Measurements from ENCODE around the gene CDC26. TPM values are rescaled to one million over a fixed set of nuclear protein-coding genes. Genes with fewer than 3 reads are reported as not detected.

Gene CDC26
- total RNA-seq, 1 donor = 61.3 TPM

DNA sequence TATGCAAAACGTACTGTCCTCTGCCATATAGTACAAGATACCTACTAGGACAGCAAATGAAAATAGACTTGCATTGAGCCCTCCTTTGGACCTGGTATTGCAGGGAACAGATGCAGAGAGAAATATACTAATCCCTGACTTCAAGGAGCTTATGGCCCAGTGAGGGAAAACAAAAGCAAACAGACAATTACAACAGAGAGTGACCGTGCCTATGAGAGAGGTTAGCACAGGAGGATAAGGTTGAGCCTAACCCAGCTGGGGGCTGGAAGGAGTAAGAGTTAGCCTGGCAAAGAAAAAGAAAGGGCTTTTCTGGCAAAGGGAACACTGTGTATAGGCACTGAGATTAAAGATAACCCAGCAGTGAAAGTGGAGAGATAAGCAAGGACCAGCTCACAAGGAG, 5.5 kb downstream of the CDC26 start:
- no peak overlapping the region for H3K4me3 ChIP-seq (ENCODE audit: low read depth, low read length)
- TF ChIP-seq, protein P1, sequence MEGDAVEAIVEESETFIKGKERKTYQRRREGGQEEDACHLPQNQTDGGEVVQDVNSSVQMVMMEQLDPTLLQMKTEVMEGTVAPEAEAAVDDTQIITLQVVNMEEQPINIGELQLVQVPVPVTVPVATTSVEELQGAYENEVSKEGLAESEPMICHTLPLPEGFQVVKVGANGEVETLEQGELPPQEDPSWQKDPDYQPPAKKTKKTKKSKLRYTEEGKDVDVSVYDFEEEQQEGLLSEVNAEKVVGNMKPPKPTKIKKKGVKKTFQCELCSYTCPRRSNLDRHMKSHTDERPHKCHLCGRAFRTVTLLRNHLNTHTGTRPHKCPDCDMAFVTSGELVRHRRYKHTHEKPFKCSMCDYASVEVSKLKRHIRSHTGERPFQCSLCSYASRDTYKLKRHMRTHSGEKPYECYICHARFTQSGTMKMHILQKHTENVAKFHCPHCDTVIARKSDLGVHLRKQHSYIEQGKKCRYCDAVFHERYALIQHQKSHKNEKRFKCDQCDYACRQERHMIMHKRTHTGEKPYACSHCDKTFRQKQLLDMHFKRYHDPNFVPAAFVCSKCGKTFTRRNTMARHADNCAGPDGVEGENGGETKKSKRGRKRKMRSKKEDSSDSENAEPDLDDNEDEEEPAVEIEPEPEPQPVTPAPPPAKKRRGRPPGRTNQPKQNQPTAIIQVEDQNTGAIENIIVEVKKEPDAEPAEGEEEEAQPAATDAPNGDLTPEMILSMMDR (IDR thresholded peaks at IDR 0.05; ENCODE audit: insufficient read depth, low read depth, low read length) = no peak

DNA sequence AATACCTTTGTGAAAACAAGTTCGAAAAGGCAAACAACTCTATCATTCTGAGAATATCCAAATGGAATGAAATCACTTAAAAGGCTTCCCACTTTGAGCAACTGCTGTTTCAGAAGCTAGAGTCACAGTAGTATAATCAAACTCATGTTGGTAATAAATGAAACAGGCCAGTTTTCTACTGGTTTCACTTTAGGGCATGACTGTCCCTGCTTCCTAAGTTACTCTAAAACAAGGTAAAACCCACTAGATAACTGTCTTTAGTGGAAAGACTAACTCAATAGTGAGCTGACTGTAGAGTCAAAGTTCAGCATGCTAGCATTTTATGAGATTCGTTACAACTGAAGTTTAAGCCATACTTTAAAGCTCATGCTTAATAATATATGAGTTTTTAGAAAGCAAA, 6.0 kb downstream of the CDC26 start:
- no peak for DNase-seq (ENCODE audit: low read depth)
- H3K4me3 ChIP-seq (ENCODE audit: low read depth, low read length) = no peak overlapping the region
- TF ChIP-seq, protein P1 (IDR thresholded peaks at IDR 0.05; ENCODE audit: insufficient read depth, low read depth, low read length) = no peak

More for the DNA sequence above, 5.5 kb downstream of the CDC26 start:
- DNase-seq (ENCODE audit: low read depth) = no peak

DNA sequence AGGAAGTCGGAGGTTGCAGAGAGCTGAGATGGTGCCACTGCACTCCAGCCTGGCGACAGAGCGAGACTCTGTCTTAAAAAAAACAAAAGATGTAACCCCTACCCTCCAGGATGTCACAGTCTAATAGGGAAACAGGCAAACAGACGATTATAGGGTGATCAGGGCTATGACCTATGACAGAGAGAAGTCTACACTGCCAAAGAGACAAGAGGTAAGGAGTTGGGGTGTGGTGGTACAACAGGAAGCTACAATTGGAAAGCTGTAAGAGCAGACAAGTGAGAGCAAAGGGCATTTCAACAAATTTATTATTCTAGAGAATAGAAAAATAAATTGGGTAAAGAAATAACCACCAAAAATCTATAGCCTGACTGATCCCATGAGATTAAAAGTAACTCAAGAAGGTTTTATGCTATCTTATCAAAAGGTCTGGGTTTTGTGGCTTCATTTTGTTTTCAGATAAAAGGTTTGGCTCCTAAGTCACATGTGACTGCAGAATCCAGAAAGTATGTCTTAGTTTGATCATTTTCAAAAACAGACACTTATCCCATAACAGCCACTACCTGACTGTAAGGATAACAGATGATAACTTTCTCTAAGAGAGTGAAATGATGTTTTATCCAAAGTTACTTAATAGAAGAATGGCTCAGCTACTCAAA, 7.3 kb downstream of the CDC26 start:
- no peak for DNase-seq (ENCODE audit: low read depth)
- TF ChIP-seq, protein P1 (IDR thresholded peaks at IDR 0.05; ENCODE audit: insufficient read depth, low read depth, low read length) = no peak
- no peak overlapping the region for H3K4me3 ChIP-seq (ENCODE audit: low read depth, low read length)

DNA sequence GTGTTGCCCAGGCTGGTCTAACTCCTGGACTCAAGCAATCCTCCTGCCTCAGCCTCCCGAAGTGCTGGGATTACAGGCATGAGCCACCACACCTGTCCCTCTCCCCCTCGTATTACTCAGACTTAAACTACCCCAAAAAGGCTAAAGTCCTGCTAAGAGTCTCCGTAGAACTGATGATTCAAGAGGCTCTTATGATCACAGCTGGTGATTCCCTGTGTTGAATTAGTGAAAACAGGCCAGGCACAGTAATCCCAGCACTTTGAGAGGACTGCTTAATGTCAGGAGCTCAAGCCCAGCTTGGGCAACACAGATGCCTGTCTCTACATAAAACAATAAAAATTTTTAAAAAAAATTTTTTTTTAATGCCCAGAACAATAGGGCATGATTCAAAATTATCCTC, 9.2 kb downstream of the CDC26 start:
- H3K4me3 ChIP-seq (ENCODE audit: low read depth, low read length) = no peak overlapping the region
- TF ChIP-seq, protein P1 (IDR thresholded peaks at IDR 0.05; ENCODE audit: insufficient read depth, low read depth, low read length) = no peak
- peak; percentile 18 for DNase-seq (ENCODE audit: low read depth)

DNA sequence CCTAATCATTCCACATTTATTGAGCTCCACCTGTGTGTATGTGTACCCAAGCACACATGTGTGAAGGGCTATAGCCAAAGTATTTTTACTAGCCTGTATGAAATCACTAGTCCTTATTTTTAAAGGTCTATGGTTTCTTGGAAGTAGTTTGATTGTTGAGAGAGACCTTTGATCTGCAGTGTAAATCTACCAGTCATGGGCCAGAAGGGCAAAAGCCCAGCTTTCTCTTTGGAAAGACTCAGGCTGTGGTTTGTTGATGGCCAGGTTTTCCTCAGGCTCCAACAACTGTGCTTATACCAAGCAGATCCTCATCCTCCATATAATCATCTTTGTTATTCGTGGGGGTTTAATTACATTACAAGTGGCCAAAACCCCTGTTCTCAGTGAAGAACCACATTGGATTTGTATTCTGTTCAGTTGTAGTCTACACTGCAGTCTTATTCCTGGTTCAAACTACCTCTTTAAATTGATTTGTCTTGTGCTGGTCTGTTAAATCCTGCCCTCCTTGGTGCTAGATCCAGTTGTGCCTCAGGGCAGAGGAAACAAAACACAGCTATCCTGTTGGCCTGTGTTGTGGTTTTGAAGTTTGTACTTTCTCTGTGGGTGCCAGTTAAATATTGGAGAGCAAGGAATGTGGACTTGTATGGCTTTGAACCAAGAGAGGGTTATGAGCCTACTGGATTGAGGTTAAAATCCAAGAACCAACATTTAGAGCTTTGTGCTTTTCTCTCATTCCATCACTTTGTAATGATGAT, 13.3 kb downstream of the CDC26 start:
- DNase-seq (ENCODE audit: low read depth) = no peak
- TF ChIP-seq, protein P1 (IDR thresholded peaks at IDR 0.05; ENCODE audit: insufficient read depth, low read depth, low read length) = no peak
- H3K4me3 ChIP-seq (ENCODE audit: low read depth, low read length) = no peak overlapping the region

DNA sequence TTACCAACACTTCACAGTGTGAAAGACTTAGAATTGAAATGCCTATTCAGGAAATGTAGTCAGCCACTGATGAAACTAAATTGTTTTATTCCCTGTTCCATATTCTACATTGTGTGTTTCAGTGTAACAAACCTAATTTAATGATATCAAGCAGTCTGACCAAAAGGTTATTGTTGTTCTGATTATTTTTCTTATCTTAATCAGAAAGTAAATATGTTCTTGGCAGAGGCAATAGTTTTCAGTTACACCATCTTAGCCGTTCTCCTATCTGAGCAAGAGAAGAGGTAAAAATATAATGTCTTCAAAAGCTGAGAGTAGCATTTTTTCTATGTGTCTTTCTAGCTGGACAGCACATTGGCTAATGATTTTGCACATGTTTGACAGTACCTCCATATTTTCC, 17.1 kb downstream of the CDC26 start:
- H3K4me3 ChIP-seq (ENCODE audit: low read depth, low read length) = no peak overlapping the region
- TF ChIP-seq, protein P1 (IDR thresholded peaks at IDR 0.05; ENCODE audit: insufficient read depth, low read depth, low read length) = no peak
- DNase-seq (ENCODE audit: low read depth) = no peak
